GM12878 (cell line): Measurements from ENCODE around the gene BCAS3.

ENCODE experiments used
- ATF3 ChIP-seq: IDR thresholded peaks from 2 replicates; pipeline ENCODE4 v1.6.1; 2011; ENCODE audit warnings: low read depth, mild to moderate bottlenecking, low read length, moderate library complexity, borderline replicate concordance; ENCODE audit errors: extremely low read depth
- CTCF ChIP-seq, 3 experiments: IDR thresholded peaks in 2 of 3; conservative IDR thresholded peaks in 1 of 3; 2 replicates each; pipeline ENCODE4 v1.5.1; 2011; ENCODE audit warnings: low read depth in 3 of 3, low read length in 3 of 3, mild to moderate bottlenecking in 3 of 3, control low read depth in 2 of 3, moderate library complexity in 2 of 3, inconsistent platforms in 1 of 3, mixed read lengths in 1 of 3; ENCODE audit not compliant: control insufficient read depth in 2 of 3, insufficient read depth in 1 of 3; ENCODE audit errors: extremely low read depth in 1 of 3
- EZH2 ChIP-seq: IDR thresholded peaks from 2 replicates; pipeline ENCODE4 v1.6.1; 2012; ENCODE audit warnings: low read depth, mild to moderate bottlenecking, control low read depth, inconsistent platforms, low read length, borderline replicate concordance; ENCODE audit not compliant: control insufficient read depth
- POLR2A ChIP-seq: IDR thresholded peaks from 2 replicates; pipeline ENCODE4 v1.6.1; 2011; ENCODE audit warnings: low read depth, mild to moderate bottlenecking, low read length
- POLR2AphosphoS5 ChIP-seq: IDR thresholded peaks from 2 replicates; pipeline ENCODE4 v1.6.1; 2011; ENCODE audit warnings: mild to moderate bottlenecking, low read length, inconsistent platforms
- SP1 ChIP-seq: IDR thresholded peaks from one replicate; pipeline ENCODE4 v1.6.1; 2011; ENCODE audit warnings: low read depth, low read length
- SREBF2 ChIP-seq: IDR thresholded peaks from 2 replicates; pipeline ENCODE4 v1.6.1; 2012; ENCODE audit warnings: mild to moderate bottlenecking, low read length
- TBL1XR1 ChIP-seq: IDR thresholded peaks from 2 replicates; pipeline ENCODE4 v1.6.1; 2012; ENCODE audit warnings: low read depth, low read length, improper control_type of control experiment
- ZNF24 ChIP-seq: fragments of 450-650 bp; IDR thresholded peaks from 2 replicates; pipeline ENCODE4 v1.6.1; 2017; ENCODE audit warnings: antibody characterized with exemption, mild to moderate bottlenecking
- ZNF274 ChIP-seq: IDR thresholded peaks from one replicate; pipeline ENCODE4 v1.8.0; 2011; ENCODE audit not compliant: insufficient read length, insufficient read depth

- TF ChIP-seq POLR2A (no peak), CTCF (IDR thresholded peaks at IDR 0.05 in 2 of 3, conservative IDR thresholded peaks at IDR 0.05 in 1 of 3; ENCODE audit: control insufficient read depth in 2 of 3, extremely low read depth in 1 of 3, insufficient read depth in 1 of 3, low read depth in 3 of 3, low read length in 3 of 3) (no peak), SP1 (no peak), ZNF24 (no peak), TBL1XR1 (no peak), EZH2 (no peak), ZNF274 (no peak), POLR2AphosphoS5 (no peak), ATF3 (no peak), SREBF2 (no peak)
Measured at GRCh38 chr17:60819447-60820130, 141.9 kb downstream of the BCAS3 start.
